ENCODE measurements around the gene PDAP1. TPM values are rescaled to one million over a fixed set of nuclear protein-coding genes. Genes with fewer than 3 reads are reported as not detected.

The PDAP1 gene
- total RNA-seq, 4 donors from 2014 or later: 65.4 to 107 (median 68.8) TPM

GRCh38 chr7:99372275-99373090 lies 35.9 kb downstream of the PDAP1 start:
- TF ChIP-seq POLR2A (IDR thresholded peaks at IDR 0.05) (no peak), CTCF (IDR thresholded peaks at IDR 0.05) (no peak), EP300 (IDR thresholded peaks at IDR 0.05) (no peak)
- H3K27ac ChIP-seq: peak overlapping the region in 3 of 4 donors; percentile 37 to 91 (median 89)
- H3K9me3 ChIP-seq: no peaks in the 10 kb centered on the region
- H3K4me3 ChIP-seq: peak overlapping the region in 1 of 4 donors; percentile 1
- H3K27me3 ChIP-seq: no peaks in the 10 kb centered on the region
- peaks cover 0 to 27% (median 3%) of the 10 kb centered on the region in 3 donors for H3K36me3 ChIP-seq
- no peak for DNase-seq (ENCODE audit: low spot score in 2 of 2)
- H3K4me1 ChIP-seq: peaks cover 0 to 53% (median 8%) of the 10 kb centered on the region in 4 donors
- 37 to 47% methylated on average over 21 of the region's 21 CpGs for WGBS, 2 donors

DNA sequence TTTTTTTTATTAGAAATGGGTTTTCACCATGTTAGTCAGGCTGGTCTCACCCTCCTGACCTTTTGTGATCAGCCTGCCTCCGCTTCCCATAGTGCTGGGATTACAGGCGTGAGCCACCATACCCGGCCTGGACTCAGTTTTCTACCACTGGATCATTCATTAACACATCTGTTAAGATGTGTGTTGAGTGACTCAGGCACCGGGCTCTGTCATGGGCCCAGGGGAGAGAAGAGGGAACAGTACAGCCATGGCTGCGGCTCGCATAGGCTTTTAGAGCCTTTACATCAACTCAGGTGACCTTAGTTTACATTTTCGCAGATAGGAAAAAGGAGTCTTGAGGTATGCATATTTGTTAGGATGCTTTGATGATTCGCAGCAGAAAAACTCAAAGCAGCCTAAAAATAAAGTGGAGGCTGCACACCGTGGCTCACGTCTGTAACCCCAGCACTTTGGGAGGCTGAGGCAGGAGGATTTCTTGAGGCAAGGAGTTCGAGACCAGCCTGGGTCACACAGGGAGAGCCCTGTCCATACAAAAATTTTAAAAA lies 36.9 kb downstream of the PDAP1 start:
- TF ChIP-seq CTCF (IDR thresholded peaks at IDR 0.05) (no peak), EP300 (IDR thresholded peaks at IDR 0.05) (no peak), POLR2A (IDR thresholded peaks at IDR 0.05) (no peak)
- no peak for DNase-seq (ENCODE audit: low spot score in 2 of 2)
- Histone ChIP-seq H3K27me3 (no peaks in the 10 kb centered on the region), H3K9me3 (no peaks in the 10 kb centered on the region), H3K4me1 (peaks cover 0 to 50% (median 8%) of the 10 kb centered on the region in 4 donors), H3K36me3 (peaks cover 0 to 28% (median 0%) of the 10 kb centered on the region in 3 donors), H3K27ac (peak overlapping the region in 1 of 4 donors; percentile 89), H3K4me3 (no peak overlapping the region)
- WGBS, 2 donors: 89 to 92% methylated on average over 11 of the region's 11 CpGs

DNA sequence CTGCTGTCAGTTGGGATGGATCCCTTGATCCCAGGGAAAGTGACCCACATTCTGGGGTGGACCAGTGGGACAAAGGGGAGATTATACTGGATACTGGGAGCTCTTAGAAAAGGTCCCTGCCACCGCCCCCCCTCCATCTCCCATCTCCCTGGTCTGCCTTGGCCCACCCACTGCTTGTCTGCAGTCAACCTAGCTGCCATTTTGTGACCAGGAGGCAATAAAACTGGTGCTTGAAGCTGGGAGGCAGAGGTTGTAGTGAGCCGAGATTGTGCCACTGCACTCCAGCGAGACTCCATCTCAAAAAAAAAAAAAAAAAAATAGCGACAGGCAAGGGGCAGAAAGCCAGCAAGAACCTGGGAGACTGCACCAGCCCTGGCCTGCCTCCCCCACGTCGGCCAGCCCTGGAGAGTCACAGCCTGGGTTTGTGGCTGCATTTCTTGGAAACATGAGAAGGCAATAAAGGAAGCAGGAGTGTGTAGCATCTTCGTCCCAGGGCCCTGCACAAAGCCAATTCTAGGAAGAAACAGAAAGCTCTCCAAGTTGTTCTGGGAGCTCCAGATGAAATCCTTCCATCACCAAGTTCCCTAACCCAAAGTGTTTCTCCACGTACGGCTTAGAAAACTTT lies 38.5 kb downstream of the PDAP1 start:
- no peak for DNase-seq (ENCODE audit: low spot score in 2 of 2)
- H3K36me3 ChIP-seq: peaks cover 0 to 42% (median 0%) of the 10 kb centered on the region in 3 donors
- H3K9me3 ChIP-seq: no peaks in the 10 kb centered on the region
- no peak for TF ChIP-seq CTCF (IDR thresholded peaks at IDR 0.05)
- TF ChIP-seq POLR2A (IDR thresholded peaks at IDR 0.05): no peak
- no peak for TF ChIP-seq EP300 (IDR thresholded peaks at IDR 0.05)
- H3K27me3 ChIP-seq: no peaks in the 10 kb centered on the region
- peak overlapping the region in 2 of 4 donors; percentile 49 to 55 for H3K27ac ChIP-seq
- whole genome bisulfite sequencing, 2 donors: 53 to 60% methylated on average over 9 of the region's 9 CpGs
- H3K4me1 ChIP-seq: peaks cover 0 to 40% (median 8%) of the 10 kb centered on the region in 4 donors
- H3K4me3 ChIP-seq: no peak overlapping the region

GRCh38 chr7:99368750-99369389 lies 39.5 kb downstream of the PDAP1 start:
- WGBS, 2 donors: 83 to 93% methylated on average over 9 to 13 of the region's 13 CpGs
- Histone ChIP-seq H3K27ac (no peak overlapping the region), H3K36me3 (peaks cover 0 to 52% (median 0%) of the 10 kb centered on the region in 3 donors), H3K27me3 (no peaks in the 10 kb centered on the region), H3K4me1 (peaks cover 0 to 36% (median 8%) of the 10 kb centered on the region in 4 donors), H3K9me3 (no peaks in the 10 kb centered on the region), H3K4me3 (no peak overlapping the region)
- no peak for TF ChIP-seq POLR2A (IDR thresholded peaks at IDR 0.05)
- TF ChIP-seq CTCF (IDR thresholded peaks at IDR 0.05): no peak
- no peak for TF ChIP-seq EP300 (IDR thresholded peaks at IDR 0.05)
- DNase-seq (ENCODE audit: low spot score in 2 of 2): no peak

All from tibial nerve (tissue), 4 donors.